HG02970 (cell line): ENCODE data around the gene TRIM46.
"Not testable (repeated sequence)": the region's sequence is repeated elsewhere in the genome, so short reads cannot be mapped to it uniquely, and the experiment has no call there.

ENCODE experiments used
- ATAC-seq: cut with Tn5 transposase; IDR thresholded peaks from one replicate; pipeline ENCODE4 v1.9.1; 2021; ENCODE audit warnings: mild to moderate bottlenecking, moderate library complexity, moderate number of reproducible peaks; ENCODE audit not compliant: unreplicated experiment, low FRiP score

The TRIM46 gene

DNA sequence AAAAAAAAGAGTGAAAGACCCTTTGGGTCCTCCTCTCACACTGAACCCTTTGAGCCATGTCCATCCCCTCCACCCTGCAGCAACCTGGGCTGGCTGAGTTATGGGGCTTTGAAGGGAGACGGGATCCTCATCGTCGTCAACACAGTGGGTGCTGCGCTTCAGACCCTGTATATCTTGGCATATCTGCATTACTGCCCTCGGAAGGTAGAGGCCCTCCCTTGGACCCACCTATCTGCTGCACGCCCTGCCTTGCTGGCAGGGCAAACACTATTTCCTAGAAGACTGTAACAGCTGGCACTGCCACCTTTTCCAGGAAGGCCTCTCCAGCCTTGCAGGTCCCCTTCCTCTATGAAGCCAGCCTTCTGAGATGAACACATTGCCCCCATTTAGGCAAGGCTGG lies 36.9 kb upstream of the TRIM46 start:
- no peak for ATAC-seq

DNA sequence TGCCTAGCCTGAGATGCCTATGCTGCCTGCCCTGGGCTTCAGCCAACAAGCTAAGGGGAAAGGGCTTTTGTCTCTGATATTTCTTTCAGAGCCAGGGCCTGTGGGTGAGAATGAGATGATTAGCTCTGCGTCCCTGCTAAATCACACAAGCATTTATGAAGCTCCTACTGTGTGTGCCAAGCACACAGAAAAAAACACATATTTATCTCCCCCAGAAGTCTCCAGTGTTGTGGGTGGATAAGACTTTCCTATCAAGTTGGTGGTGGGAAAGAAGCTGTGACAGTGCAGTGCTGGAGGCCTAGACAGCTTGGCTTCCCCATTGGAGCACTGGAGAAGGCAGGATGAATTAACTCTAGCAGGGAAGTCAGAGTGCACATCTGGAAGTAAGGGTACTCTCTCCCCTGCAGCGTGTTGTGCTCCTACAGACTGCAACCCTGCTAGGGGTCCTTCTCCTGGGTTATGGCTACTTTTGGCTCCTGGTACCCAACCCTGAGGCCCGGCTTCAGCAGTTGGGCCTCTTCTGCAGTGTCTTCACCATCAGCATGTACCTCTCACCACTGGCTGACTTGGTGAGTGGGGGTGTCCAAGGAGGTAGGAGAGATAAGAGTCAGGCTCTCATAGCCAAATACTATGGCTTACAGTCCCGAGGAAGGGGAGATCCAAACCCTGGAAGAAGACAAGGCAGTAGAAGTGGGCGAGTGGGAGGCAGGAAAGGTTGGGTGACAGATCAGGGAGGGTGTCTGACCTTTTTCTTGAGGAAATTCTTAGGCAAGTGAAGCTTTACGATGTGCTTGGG lies 36.3 kb upstream of the TRIM46 start:
- no peak for ATAC-seq

DNA sequence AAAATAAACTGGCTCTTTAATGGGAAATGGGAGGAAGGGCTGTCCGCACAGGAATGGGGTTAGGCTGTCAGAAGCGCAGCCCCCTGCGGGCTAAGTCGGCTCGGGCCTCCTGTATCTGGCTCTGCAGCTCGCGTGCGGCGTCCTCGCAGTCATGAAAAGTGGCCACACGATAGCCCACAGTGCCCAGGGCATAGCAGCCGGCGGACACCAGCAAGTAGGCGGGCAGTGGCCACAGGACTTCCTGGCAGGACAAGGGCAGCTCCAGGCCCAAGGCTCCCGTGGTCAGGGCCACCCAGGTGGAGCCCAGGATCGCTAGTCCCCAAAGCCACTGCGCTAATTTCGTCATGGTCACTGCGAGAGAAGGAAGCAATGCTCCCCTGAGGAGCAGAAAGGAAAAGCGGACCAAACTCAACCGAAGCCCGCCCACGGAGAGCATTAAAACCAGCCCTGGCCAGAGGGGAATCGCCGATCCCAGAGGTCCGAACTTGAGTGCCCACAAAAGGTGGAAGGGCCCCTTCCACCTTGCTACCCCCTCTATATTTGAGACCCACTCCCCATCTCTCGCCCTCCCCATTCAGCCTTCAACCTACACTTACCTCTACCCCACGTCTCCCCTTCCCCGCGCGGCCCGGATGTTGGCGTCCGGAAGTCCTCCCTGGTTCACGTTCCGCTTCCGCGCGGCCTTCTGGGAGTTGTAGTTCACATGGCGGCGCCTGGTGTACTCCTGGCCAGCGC lies 33.6 kb upstream of the TRIM46 start, which contains the start of gene DPM3:
TSS of gene DPM3 (minus strand) at position 637 of the 735 bp plus-strand sequence. CDS start at position 346, 291 bp downstream.
- ATAC-seq, result peak; percentile 39

DNA sequence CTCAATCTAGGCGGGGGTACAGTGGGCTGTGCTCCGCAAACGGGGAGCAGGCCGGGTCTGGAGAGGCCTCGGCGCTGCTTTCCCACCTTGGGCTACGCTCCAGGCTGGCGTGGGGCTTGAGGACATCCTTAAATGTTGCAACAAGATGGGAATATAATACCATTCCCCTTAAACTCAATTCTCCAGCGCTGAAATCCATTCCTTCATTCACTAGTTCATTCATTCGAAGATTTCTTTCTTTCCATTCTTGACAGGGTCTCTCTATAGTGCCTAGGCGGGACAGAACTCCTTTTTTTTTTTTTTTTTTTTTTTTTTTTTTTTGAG lies 33.1 kb upstream of the TRIM46 start:
- ATAC-seq, result no peak

DNA sequence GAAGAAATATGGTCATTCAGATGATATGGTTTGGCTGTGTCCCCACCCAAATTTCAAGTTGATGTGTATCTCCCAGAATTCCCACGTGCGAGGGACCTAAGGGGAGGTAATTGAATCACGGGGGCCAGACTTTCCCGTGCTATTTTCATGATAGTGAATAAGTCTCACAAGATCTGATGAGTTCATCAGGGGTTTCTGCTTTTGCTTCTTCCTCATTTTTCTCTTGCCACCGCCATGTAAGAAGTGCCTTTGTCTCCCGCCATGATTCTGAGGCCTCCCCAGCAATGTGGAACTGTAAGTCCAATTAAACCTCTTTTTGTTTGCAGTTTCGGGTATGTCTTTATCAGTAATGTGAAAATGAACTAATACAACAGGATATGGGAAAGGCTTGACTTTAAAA lies 31.9 kb upstream of the TRIM46 start:
- ATAC-seq, result no peak

DNA sequence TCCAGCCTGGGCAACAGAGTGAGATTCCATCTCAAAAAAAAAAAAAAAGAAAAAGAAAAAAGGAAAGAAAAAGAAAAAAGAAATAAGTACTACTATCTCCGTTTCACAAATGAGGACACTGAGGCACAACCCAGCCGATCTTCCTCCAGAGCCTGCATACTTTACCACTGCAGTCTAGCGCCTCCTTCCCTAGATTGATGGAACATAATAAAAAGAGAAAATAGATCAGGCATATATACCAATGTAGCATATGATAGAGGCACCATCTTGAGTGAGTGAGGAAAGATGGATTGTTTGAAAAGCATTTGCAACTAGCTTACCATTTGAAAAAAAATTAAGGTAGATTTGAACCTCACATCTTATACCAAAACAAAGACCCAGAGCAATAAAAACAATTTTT lies 28.2 kb upstream of the TRIM46 start:
- ATAC-seq, result no peak

DNA sequence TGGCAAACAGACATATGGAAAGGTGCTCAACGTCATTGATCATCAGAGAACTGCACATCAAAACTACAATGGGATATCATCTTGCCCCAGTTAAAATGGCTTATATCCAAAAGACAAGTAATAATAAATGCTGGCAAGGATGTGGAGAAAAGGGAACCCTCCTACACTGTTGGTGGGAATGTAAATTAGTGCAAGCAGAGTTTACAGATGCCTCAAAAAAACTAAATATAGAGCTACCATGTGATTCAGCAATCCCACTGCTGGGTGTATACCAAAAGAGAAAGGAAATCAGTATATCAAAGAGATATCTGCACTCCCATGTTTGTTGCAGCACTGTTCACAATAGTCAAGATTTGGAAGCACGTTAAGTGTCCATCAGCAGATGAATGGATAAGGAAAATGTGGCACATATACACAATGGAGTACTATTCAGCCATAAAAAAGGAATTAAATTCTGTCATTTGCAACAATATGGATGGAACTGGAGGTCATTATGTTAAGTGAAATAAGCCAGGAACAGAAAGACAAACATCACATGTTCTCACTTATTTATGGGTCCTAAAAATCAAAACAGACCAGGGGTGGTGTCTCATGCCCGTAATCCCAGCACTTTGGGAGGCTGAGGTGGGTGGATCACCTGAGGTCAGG lies 17.5 kb upstream of the TRIM46 start:
- not testable (repeated sequence) for ATAC-seq

DNA sequence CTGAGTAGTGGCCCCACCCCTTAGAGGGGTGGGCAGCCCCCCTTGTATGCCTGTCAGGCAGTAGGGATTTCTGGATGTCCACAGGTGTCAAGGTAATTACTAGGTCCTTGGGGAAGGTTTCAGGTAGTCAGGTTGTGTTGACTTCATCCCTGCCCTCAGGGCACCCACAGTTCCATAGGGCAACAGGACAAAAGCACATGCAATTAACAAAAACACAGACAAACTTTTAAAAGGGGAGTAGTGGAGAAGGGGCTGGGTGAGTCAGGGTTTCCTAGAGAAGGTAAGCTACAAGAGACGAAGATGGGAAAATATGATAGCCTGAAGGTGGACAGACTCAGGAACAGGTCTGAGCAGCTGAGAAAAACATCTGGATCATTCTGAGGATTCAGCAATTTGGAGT lies 14.7 kb upstream of the TRIM46 start:
- ATAC-seq, result no peak

DNA sequence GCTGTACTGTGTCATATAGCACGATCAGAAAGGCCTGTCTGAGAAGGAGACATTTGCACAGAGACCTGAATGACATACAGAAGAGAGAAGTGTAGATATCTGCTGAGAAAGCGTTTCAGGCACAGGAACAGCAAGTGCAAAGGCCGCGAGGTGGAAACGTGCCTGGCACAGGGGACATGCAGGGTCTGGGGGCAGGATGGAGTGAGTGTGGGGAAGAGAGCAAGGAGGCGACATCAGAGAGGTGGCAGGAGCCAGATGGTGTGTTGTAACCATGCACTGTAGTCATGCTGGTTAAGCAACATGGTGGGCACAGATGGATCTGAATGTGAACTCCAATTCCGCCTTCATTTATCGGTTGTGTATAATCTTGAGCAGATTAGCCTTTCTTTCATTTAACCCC lies 13.5 kb upstream of the TRIM46 start:
- no peak for ATAC-seq

DNA sequence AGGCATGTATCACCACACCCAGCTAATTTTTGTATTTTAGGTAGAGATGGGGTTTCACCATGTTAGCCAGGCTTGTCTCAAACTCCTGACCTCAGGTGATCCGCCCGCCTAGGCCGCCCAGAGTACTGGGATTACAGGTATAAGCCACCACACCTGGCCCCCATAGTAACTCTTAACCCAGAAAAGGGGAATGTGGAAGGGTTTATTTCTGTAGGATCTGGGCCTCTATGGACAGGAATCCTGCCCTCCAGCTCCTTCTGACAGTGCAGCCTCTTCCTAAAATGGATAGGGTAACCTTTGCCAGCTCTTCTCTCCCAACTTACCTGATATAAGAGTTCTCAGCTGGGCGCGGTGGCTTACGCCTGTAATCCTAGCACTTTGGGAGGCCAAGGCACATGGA lies 11.0 kb upstream of the TRIM46 start:
- ATAC-seq, result not testable (repeated sequence)

DNA sequence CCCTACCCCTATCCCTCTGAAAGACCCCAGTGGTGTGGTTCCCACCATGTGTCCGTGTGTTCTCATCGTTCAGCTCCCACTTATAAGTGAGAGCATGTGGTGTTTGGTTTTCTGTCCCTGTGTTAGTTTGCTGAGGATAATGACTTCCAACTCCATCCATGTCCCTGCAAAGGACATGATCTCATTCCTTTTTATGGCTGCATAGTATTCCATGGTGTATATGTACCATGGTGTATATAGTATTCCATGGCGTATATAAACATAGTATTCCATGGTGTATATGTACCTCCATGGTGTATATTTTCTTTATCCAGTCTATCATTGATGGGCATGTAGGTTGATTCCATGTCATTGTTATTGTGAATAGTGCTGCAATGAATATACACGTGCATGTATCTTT lies 9.9 kb upstream of the TRIM46 start:
- not testable (repeated sequence) for ATAC-seq

DNA sequence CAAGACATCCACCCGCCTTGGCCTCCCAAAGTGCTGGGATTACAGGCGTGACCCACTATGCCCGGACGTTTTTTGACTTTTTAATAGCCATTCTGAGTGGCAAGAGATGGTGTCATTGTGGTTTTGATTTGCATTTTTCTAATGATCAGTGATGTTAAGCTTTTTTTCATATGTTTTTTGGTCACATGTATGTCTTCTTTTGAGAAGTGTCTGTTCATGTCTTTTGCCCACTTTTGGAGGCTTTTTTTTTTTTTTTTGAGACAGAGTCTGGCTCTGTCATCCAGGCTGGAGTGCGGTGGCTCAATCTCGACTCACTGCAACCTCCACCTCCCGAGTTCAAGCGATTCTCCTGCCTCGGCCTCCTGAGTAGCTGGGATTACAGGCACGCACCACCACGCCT lies 9.0 kb upstream of the TRIM46 start:
- ATAC-seq, result not testable (repeated sequence)

DNA sequence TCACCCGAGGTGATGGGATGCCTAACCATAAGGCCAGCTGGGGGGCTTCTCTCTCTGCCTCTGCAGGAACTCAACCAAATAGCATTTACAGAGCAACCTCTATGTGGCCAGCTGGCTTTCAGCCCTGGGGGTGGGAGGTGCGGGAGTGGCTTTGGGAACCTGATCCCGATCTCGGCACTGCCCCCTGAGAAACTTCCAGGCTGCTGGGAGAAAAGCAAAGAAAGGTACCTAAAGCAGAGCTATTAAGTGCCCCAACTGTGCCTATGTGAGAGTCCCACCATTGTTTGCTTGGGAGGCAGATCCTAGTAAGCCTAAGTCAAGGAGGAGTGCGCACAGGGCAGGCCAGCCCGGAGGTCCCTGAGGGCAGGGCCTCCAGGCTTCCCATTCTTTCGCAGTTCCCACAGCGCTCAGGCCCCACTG lies 7.6 kb upstream of the TRIM46 start:
- ATAC-seq, result no peak

DNA sequence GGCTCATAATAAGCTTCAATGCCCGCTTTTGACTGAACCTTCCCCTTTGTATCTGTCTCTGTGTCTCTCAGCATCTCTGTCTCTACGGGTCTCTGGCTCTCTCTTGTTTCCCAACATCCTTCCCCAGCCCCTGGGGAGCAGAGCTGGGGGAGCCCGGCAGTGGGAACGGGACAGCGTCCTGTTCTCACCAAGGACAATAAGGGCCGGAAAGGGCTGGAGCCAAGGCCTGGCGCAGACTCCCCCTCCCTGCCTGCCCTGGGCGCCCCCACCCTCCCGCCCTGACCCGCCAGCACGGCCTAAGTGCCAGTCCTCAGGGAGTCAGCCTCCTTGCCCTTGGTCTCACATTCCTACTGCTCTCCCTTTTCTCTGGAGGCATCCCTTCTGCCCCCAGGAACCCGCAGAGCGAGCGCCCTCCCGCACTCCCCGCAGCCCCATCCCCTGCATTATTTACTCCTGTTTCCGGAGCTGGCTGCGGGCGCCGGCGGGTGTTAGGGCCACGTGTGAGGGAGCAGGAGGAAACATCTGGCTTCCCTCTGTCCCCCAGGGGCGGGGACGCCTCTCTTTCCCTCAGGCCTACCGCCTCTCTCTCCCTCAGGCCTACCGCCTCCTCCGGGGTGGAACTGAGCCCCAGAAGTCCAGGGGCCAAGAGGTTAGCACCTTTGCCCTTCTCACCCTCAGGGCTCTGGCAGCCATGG lies 7.0 kb upstream of the TRIM46 start:
- ATAC-seq, result no peak

DNA sequence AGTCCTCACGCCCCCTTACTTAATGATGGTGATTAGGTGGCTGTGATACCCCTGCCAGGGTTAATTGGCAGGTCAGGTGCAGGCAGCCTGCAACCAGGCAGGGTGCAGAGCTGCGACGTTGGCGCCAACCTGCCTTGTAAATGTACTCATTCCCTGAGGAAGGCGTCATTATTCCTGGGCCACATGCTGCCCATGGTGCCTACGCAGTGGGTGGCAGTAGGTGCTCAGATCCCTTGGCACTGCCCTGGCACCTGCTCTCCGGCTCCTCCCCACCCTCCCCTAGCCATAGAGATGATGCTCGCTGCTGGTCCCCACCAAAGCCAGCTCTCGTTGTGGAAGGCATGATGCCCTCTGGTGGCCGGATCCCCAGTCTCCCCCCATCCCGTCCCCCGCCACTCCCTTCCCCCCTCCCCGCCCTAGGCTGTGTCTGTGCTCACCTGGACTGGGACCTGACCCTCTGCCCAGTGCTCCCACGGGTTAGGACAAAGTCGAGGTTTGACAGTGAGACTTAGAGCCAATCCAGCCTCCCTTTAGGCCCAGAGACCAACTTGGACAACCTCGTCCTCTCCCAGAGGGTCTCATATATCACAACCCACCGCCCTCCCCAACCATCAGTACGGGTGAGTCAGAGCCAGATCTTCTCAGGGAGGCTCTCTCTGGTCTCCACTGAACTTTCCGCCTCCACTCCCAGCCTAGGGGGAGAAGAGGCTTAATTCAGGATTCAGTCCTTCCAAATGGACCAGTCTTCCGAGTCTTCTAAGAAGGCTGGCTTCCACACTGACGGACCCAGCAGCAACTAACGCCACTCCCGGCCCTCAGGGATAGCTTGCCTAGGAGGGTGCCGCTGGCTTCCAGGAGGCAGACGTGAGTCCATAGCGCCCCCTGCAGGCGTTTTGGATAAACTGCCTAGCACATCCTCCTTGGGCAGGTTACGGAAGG lies 6.2 kb upstream of the TRIM46 start:
- ATAC-seq, result no peak

DNA sequence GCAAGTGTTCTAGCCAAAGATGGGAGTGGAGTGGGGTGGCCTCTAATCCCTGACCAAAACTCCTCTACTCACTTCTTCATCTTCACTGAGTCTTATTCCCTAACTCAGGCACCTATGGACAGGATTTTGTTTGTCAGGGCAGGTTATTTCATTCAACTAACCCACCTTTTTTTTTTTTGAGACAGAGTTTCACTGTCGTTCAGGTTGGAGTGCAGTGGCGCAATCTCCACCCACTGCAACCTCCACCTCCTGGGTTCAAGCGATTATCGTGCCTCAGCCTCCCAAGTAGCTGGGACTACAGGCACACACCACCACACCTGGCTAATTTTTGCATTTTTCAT lies 5.6 kb upstream of the TRIM46 start:
- not testable (repeated sequence) for ATAC-seq

DNA sequence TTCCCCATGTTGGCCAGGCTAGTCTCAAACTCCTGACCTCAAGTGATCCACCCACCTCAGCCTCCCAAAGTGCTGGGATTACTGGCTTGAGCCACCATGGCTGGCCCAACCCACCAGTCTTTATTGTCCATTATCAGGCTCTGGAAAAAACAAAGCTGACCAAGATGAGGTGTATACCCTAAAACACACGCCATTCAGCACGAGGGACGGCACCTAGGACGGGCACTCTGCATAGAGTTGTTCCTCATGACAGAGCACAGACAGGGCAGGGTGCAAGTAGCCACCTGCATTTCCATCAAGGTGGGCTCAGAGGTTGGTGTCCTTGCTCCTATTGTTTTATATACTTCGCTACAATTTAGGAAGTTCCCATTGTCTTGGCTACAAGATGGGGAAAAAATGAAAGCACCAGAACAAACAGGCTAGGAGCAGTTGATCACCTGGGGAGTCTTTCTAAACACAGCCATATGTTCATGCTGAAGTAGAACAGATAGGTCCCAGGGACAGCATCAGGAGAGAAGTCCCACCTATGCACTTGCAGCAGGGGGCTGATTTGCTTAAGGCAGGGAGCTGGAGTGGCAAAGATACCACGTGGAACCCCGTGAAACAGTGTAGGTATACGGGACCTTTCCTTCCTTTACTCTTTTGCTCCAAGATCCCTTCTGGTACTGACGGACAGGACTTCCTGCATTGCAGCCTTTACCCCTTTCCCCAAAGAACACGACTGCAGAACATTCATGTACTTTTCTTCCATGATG lies 5.0 kb upstream of the TRIM46 start:
- ATAC-seq, result no peak

DNA sequence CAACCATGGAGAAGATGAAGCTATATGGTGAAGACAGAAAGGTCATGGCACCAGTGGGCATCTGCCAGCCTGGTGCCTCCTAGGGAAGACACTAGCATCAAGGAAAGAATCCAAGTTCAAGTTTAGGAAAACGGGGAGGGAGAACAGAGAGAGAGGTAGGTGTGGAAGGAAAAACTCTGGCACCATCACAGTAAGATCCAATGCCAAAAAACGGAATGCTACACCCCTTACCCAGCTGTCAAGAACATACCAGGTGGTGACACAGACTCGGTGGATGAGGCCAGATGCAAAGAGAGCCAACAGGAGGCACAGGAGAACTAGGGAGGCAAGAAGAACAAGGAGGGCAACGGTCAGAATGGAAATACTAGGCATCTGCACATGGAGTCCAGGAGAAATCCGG lies 4.1 kb upstream of the TRIM46 start:
- no peak for ATAC-seq

DNA sequence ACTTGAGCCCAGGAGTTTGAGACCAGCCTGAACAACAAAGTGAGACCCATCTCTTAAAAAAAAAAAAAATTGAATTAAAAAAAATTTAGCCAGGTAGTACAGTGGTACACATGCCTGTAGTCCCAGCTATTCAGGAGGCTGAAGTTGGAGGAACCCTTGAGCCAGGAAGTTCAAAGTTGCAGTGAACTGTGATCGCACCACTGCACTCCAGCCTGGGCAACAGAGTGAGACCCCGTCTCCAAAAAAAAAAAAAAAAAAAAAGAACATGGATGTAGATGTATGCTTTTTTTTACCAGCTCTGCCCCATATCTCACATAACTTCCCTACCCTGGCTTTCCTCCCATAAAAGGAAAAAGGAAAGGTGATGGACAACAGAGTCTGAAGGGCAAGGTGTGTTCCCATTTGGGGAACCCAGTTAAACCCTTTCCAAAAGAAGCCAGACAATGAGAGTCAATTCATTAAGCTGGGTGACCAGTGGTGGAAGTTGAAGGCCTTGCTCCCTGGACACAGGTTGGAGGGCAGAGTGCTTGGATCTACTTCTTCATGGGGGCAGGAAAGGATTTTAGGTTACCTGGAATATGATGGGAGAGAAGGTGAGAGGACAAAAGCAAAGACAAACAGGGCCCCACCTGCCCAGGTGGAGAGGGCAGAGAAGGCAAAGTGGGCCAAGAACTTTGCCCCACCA lies 3.4 kb upstream of the TRIM46 start:
- no peak for ATAC-seq
